Measurements from ENCODE around the gene GLP2R. TPM values are rescaled to one million over a fixed set of nuclear protein-coding genes. Genes with fewer than 3 reads are reported as not detected.

The GLP2R gene
- total and polyA plus RNA-seq, 2 of the 13 experiments (the other 11 are each of a cell fraction or from before 2014, with no cell fraction given) = 0.65 to 1.4 TPM

DNA sequence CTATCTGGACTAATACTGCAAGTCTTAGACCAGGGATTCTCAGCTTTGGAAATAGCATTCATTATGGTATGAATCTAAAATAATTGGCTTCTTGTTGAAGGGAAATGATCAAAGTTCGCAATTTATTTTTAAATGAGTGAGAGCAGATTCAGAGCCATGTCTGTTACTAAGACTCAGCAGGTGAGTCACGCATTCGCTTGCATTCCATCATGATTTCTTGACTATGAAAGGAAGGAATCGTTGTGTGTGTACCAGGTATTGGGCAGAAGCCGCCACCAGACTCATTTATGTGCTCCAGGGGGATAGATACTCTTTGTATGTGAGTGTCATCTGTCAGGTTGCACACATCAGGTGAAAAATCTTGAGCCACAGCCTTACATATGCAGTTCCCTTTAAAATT lies 14.6 kb upstream of the GLP2R start:
- TF ChIP-seq, protein P1, sequence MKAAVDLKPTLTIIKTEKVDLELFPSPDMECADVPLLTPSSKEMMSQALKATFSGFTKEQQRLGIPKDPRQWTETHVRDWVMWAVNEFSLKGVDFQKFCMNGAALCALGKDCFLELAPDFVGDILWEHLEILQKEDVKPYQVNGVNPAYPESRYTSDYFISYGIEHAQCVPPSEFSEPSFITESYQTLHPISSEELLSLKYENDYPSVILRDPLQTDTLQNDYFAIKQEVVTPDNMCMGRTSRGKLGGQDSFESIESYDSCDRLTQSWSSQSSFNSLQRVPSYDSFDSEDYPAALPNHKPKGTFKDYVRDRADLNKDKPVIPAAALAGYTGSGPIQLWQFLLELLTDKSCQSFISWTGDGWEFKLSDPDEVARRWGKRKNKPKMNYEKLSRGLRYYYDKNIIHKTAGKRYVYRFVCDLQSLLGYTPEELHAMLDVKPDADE (CRISPR knock-in tag; IDR thresholded peaks at IDR 0.05) = no peak
- TF ChIP-seq ZNF75D (CRISPR knock-in tag; IDR thresholded peaks at IDR 0.05; ENCODE audit: borderline replicate concordance) (no peak), ARNT (IDR thresholded peaks at IDR 0.05) (no peak), ZNF12 (CRISPR knock-in tag; IDR thresholded peaks at IDR 0.05) (0 out of 2 replicates have a peak, but pooled peaks have one; percentile 31), MEF2D (CRISPR knock-in tag; IDR thresholded peaks at IDR 0.05) (no peak)
- TF ChIP-seq, protein P2, sequence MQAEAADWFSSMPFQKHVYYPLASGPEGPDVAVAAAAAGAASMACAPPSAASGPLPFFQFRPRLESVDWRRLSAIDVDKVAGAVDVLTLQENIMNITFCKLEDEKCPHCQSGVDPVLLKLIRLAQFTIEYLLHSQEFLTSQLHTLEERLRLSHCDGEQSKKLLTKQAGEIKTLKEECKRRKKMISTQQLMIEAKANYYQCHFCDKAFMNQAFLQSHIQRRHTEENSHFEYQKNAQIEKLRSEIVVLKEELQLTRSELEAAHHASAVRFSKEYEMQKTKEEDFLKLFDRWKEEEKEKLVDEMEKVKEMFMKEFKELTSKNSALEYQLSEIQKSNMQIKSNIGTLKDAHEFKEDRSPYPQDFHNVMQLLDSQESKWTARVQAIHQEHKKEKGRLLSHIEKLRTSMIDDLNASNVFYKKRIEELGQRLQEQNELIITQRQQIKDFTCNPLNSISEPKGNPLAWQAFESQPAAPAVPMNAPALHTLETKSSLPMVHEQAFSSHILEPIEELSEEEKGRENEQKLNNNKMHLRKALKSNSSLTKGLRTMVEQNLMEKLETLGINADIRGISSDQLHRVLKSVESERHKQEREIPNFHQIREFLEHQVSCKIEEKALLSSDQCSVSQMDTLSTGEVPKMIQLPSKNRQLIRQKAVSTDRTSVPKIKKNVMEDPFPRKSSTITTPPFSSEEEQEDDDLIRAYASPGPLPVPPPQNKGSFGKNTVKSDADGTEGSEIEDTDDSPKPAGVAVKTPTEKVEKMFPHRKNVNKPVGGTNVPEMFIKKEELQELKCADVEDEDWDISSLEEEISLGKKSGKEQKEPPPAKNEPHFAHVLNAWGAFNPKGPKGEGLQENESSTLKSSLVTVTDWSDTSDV (CRISPR knock-in tag; IDR thresholded peaks at IDR 0.05) = no peak
- POLR2A ChIA-PET = no interaction called here
- no peak overlapping the region for H3K9ac ChIP-seq (ENCODE audit: insufficient read depth, low read depth, low read length)
- H3K27me3 ChIP-seq (ENCODE audit: control insufficient read depth in 1 of 2, insufficient read depth in 2 of 2, low read length in 2 of 2) = peaks cover 0 to 10% of the 10 kb centered on the region in 2 experiments; a peak in 2 of 5 replicates
- CTCF ChIA-PET (ENCODE audit: low intra/inter-chr PET ratio, low total read pairs) = no interaction called here
- BruUV-seq (replicated peaks) = no TSS peak
- H3K79me2 ChIP-seq (ENCODE audit: insufficient read depth, low read length) = no peaks in the 10 kb centered on the region
- H3K36me3 ChIP-seq (replicated peaks in 1 of 2; ENCODE audit: control insufficient read depth in 1 of 2, insufficient read depth in 2 of 2, low read length in 2 of 2) = no peaks in the 10 kb centered on the region
- H3K27ac ChIP-seq (ENCODE audit: extremely low read length, insufficient read depth, low read length) = no peak overlapping the region
- in situ Hi-C loops (cut with HindIII; ENCODE audit: extremely low pct_ligation_motif_present, low pct_unique_long_range_greater_than_20kb) (no loop called here), intact Hi-C loops (cut with micrococcal nuclease; ENCODE audit: unreplicated experiment) (no loop called here)
- ATAC-seq (no peak), FAIRE-seq (no peak), DNase-seq (ENCODE audit: low spot score) (no peak)
- 22% methylated on average over 5 of the region's 5 CpGs for WGBS (ENCODE audit: low lambda C conversion rate)
- no peaks in the 10 kb centered on the region for H4K20me1 ChIP-seq (ENCODE audit: insufficient read depth, low read length)
- H3K4me3 ChIP-seq (replicated peaks in 1 of 3; ENCODE audit: insufficient read depth in 1 of 3, low read depth in 2 of 3, low read length in 3 of 3) = no peak overlapping the region
- no peaks in the 10 kb centered on the region for H3K9me3 ChIP-seq (ENCODE audit: low read length)
- no peak overlapping the region for H2AFZ ChIP-seq (ENCODE audit: low read length)
- no peak overlapping the region for H3K4me2 ChIP-seq (ENCODE audit: low read depth, low read length)
- no peaks in the 10 kb centered on the region for H3K4me1 ChIP-seq (ENCODE audit: insufficient read depth, low read length)
